ENCODE data around the gene NOX3. TPM values are rescaled to one million over a fixed set of nuclear protein-coding genes. Genes with fewer than 3 reads are reported as not detected.

Gene NOX3
- total RNA-seq, 1 experiment from 2014 or later: not detected

GRCh38 chr6:155440398-155441111 is 15.1 kb downstream of the NOX3 start:
- no peak overlapping the region for H3K27ac Mint-ChIP-seq (ENCODE audit: low read depth, unreplicated experiment)
- no peak for TF ChIP-seq CTCF (IDR thresholded peaks at IDR 0.05; ENCODE audit: unreplicated experiment)
- H3K4me3 Mint-ChIP-seq (ENCODE audit: unreplicated experiment): no peak overlapping the region
- intact Hi-C loops (cut with micrococcal nuclease): no loop called here
- H3K4me1 Mint-ChIP-seq (ENCODE audit: insufficient read depth, unreplicated experiment): no peaks in the 10 kb centered on the region
- ChIA-PET CTCF (no interaction called here), POLR2A (interaction anchor here (0.6 to 0.7 kb wide), 3 partner anchors 73 to 1321 kb away, joined by 3 to 5 read pairs (median 4); no protein-coding TSS in a partner anchor)
- no peak for DNase-seq (ENCODE audit: unreplicated experiment)
- no peaks in the 10 kb centered on the region for H3K9me3 Mint-ChIP-seq (ENCODE audit: unreplicated experiment)
- H3K36me3 Mint-ChIP-seq (ENCODE audit: insufficient read depth, unreplicated experiment): no peaks in the 10 kb centered on the region
- no peaks in the 10 kb centered on the region for H3K27me3 Mint-ChIP-seq (ENCODE audit: insufficient read depth, unreplicated experiment)
- no TSS peak for BruUV-seq (replicated peaks)

- no TSS peak for BruUV-seq (replicated peaks)
- no peak overlapping the region for H3K4me3 Mint-ChIP-seq (ENCODE audit: unreplicated experiment)
- TF ChIP-seq CTCF (IDR thresholded peaks at IDR 0.05; ENCODE audit: unreplicated experiment): no peak
- no peaks in the 10 kb centered on the region for H3K36me3 Mint-ChIP-seq (ENCODE audit: insufficient read depth, unreplicated experiment)
- POLR2A ChIA-PET: interaction anchor here (1.0 kb wide), 1 partner anchor 10 kb away, joined by 3 read pairs; no protein-coding TSS in a partner anchor
- H3K27ac Mint-ChIP-seq (ENCODE audit: low read depth, unreplicated experiment): no peak overlapping the region
- H3K27me3 Mint-ChIP-seq (ENCODE audit: insufficient read depth, unreplicated experiment): no peaks in the 10 kb centered on the region
- DNase-seq (ENCODE audit: unreplicated experiment): no peak
- H3K9me3 Mint-ChIP-seq (ENCODE audit: unreplicated experiment): no peaks in the 10 kb centered on the region
- CTCF ChIA-PET: no interaction called here
- intact Hi-C loops (cut with micrococcal nuclease): no loop called here
- no peaks in the 10 kb centered on the region for H3K4me1 Mint-ChIP-seq (ENCODE audit: insufficient read depth, unreplicated experiment)
These were observed 16.3 kb downstream of the NOX3 start for GRCh38 chr6:155439376-155439775.

- H3K27me3 Mint-ChIP-seq (ENCODE audit: insufficient read depth, unreplicated experiment): no peaks in the 10 kb centered on the region
- no peak overlapping the region for H3K4me3 Mint-ChIP-seq (ENCODE audit: unreplicated experiment)
- BruUV-seq (replicated peaks): no TSS peak
- no peak overlapping the region for H3K27ac Mint-ChIP-seq (ENCODE audit: low read depth, unreplicated experiment)
- H3K4me1 Mint-ChIP-seq (ENCODE audit: insufficient read depth, unreplicated experiment): no peaks in the 10 kb centered on the region
- TF ChIP-seq CTCF (IDR thresholded peaks at IDR 0.05; ENCODE audit: unreplicated experiment): no peak
- H3K36me3 Mint-ChIP-seq (ENCODE audit: insufficient read depth, unreplicated experiment): no peaks in the 10 kb centered on the region
- peak; percentile 26 for DNase-seq (ENCODE audit: unreplicated experiment)
- POLR2A ChIA-PET: interaction anchor here (0.6 to 1.5 kb wide), 2 partner anchors 11 to 12 kb away, joined by 3 read pairs; no protein-coding TSS in a partner anchor
- H3K9me3 Mint-ChIP-seq (ENCODE audit: unreplicated experiment): no peaks in the 10 kb centered on the region
- intact Hi-C loops (cut with micrococcal nuclease): no loop called here
- CTCF ChIA-PET: no interaction called here
These were observed 18.5 kb downstream of the NOX3 start for GRCh38 chr6:155436981-155437749.

- BruUV-seq (replicated peaks): no TSS peak
- POLR2A ChIA-PET: no interaction called here
- no peak for DNase-seq (ENCODE audit: unreplicated experiment)
- H3K4me1 Mint-ChIP-seq (ENCODE audit: insufficient read depth, unreplicated experiment): no peaks in the 10 kb centered on the region
- no peak overlapping the region for H3K4me3 Mint-ChIP-seq (ENCODE audit: unreplicated experiment)
- no peak for TF ChIP-seq CTCF (IDR thresholded peaks at IDR 0.05; ENCODE audit: unreplicated experiment)
- CTCF ChIA-PET: interaction anchor here (0.6 kb wide), 1 partner anchor 90 kb away, joined by 3 read pairs; no protein-coding TSS in a partner anchor
- H3K9me3 Mint-ChIP-seq (ENCODE audit: unreplicated experiment): no peaks in the 10 kb centered on the region
- no peaks in the 10 kb centered on the region for H3K27me3 Mint-ChIP-seq (ENCODE audit: insufficient read depth, unreplicated experiment)
- no peak overlapping the region for H3K27ac Mint-ChIP-seq (ENCODE audit: low read depth, unreplicated experiment)
- no peaks in the 10 kb centered on the region for H3K36me3 Mint-ChIP-seq (ENCODE audit: insufficient read depth, unreplicated experiment)
- intact Hi-C loops (cut with micrococcal nuclease): no loop called here
These were observed 20.7 kb downstream of the NOX3 start for GRCh38 chr6:155434829-155435423.
